OCI-LY7 (cell line): ENCODE results near the gene DDX54. TPM values are rescaled to one million over a fixed set of nuclear protein-coding genes. Genes with fewer than 3 reads are reported as not detected.

Experiments
- BruUV-seq: library from RNA; stranded (reverse); fragments of 400-500 nt; replicated peaks from 2 replicates; lab custom pipeline; 2021; lab: Mats Ljungman, UMichigan
- CTCF ChIA-PET: fragments of 300-600 bp; sonication (Branson Sonifier 250); formaldehyde crosslinking; loops from one replicate; lab custom pipeline; 2022; ENCODE audit warnings: antibody characterized with exemption; ENCODE audit not compliant: unreplicated experiment; lab: Charles Lee
- POLR2A ChIA-PET: fragments of 300-600 bp; sonication (Branson Sonifier 250); formaldehyde crosslinking; loops from one replicate; lab custom pipeline; 2022; ENCODE audit warnings: antibody characterized with exemption; lab: Charles Lee
- DNase-seq: peaks from one replicate; pipeline ENCODE4 v3.0.0-alpha.2; 2015; ENCODE audit warnings: low spot score
- H2AFZ ChIP-seq: fragments of 200-600 bp; sonication (generic), shearing (Covaris generic); 2 replicates; pipeline ENCODE4 v1.6.1; 2014; ENCODE audit warnings: mild to moderate bottlenecking, antibody characterized with exemption, low read length, moderate library complexity
- H3K27ac ChIP-seq: fragments of 200-600 bp; sonication (generic); 2 replicates; pipeline ENCODE4 v1.5.1; 2014; ENCODE audit warnings: mixed run types, low read depth, mild to moderate bottlenecking, moderate library complexity, low read length, inconsistent platforms; ENCODE audit not compliant: poor library complexity, severe bottlenecking
- H3K36me3 ChIP-seq: fragments of 200-600 bp; sonication (generic); 2 replicates; pipeline ENCODE4 v1.6.1; 2014; ENCODE audit warnings: mild to moderate bottlenecking, antibody characterized with exemption, low read length, moderate library complexity, mixed read lengths; ENCODE audit not compliant: insufficient read depth
- H3K4me1 ChIP-seq: fragments of 200-600 bp; sonication (generic); 2 replicates; pipeline ENCODE4 v1.5.1; 2014; ENCODE audit warnings: mild to moderate bottlenecking, low read length; ENCODE audit not compliant: insufficient read depth, poor library complexity, severe bottlenecking
- H3K4me2 ChIP-seq: fragments of 200-600 bp; sonication (generic); 2 replicates; pipeline ENCODE4 v1.6.1; 2014; ENCODE audit warnings: mild to moderate bottlenecking, low read length
- H3K4me3 ChIP-seq: fragments of 200-600 bp; sonication (generic); 2 replicates; pipeline ENCODE4 v1.5.1; 2014; ENCODE audit warnings: mild to moderate bottlenecking, low read depth, low read length; ENCODE audit not compliant: poor library complexity, severe bottlenecking
- H3K79me2 ChIP-seq: fragments of 200-600 bp; sonication (generic); 2 replicates; pipeline ENCODE4 v1.6.1; 2016; ENCODE audit warnings: low read depth, mild to moderate bottlenecking, low read length, moderate library complexity, mixed read lengths; ENCODE audit not compliant: insufficient read depth
- H3K9me2 ChIP-seq: fragments of 200-600 bp; sonication (generic); 2 replicates; pipeline ENCODE4 v1.6.1; 2016; ENCODE audit warnings: mild to moderate bottlenecking, low read length, mixed read lengths; ENCODE audit not compliant: insufficient read depth
- H3K9me3 ChIP-seq: fragments of 200-600 bp; sonication (generic); 2 replicates; pipeline ENCODE4 v1.6.1; 2014; ENCODE audit warnings: mild to moderate bottlenecking, mixed run types, low read length, mixed read lengths
- H4K20me1 ChIP-seq: fragments of 200-600 bp; sonication (generic); 2 replicates; pipeline ENCODE4 v1.6.1; 2014; ENCODE audit warnings: mild to moderate bottlenecking, antibody characterized with exemption, low read length, moderate library complexity, mixed read lengths; ENCODE audit not compliant: insufficient read depth
- EZH2phosphoT487 ChIP-seq: fragments of 200-600 bp; sonication (generic); IDR thresholded peaks from 2 replicates; pipeline ENCODE4 v1.6.1; 2018; ENCODE audit warnings: low read depth, borderline replicate concordance, mild to moderate bottlenecking, mixed run types, antibody characterized with exemption, low read length, moderate library complexity, mixed read lengths
- intact Hi-C: fragments of 100-400 bp; cut with micrococcal nuclease; formaldehyde crosslinking; loops from one replicate; pipeline ENCODE4 v1.10.0; 2022; ENCODE audit not compliant: unreplicated experiment
- total RNA-seq, 2 experiments: library from RNA; depleted of rRNA in 1 of 2; stranded (reverse); fragments of >200 nt in 1 of 2; shearing (Covaris generic) in 1 of 2; gene quantifications; 2 replicates each; pipeline ENCODE4 v1.2.3, GENCODE V29; 2014 to 2022
- TF ChIP-seq, protein P1 (sequence below): fragments of 200-600 bp; sonication (generic); conservative IDR thresholded peaks from 2 replicates; pipeline ENCODE4 v1.5.1; 2014; ENCODE audit warnings: mild to moderate bottlenecking, antibody characterized with exemption, low read length, moderate library complexity, mixed read lengths

DDX54 gene
- total RNA-seq, 2 experiments from 2014 or later, result 87.2 to 145 TPM

- ChIA-PET POLR2A (interaction anchor here (0.5 to 4.7 kb wide), 15 partner anchors 10 to 235 kb away, joined by 3 to 46 read pairs (median 4); no protein-coding TSS in a partner anchor), CTCF (interaction anchor here (0.6 to 1.7 kb wide), 4 partner anchors 9 to 59 kb away, joined by 3 to 10 read pairs (median 7); no protein-coding TSS in a partner anchor)
- no TSS peak for BruUV-seq
- TF ChIP-seq, protein P1, sequence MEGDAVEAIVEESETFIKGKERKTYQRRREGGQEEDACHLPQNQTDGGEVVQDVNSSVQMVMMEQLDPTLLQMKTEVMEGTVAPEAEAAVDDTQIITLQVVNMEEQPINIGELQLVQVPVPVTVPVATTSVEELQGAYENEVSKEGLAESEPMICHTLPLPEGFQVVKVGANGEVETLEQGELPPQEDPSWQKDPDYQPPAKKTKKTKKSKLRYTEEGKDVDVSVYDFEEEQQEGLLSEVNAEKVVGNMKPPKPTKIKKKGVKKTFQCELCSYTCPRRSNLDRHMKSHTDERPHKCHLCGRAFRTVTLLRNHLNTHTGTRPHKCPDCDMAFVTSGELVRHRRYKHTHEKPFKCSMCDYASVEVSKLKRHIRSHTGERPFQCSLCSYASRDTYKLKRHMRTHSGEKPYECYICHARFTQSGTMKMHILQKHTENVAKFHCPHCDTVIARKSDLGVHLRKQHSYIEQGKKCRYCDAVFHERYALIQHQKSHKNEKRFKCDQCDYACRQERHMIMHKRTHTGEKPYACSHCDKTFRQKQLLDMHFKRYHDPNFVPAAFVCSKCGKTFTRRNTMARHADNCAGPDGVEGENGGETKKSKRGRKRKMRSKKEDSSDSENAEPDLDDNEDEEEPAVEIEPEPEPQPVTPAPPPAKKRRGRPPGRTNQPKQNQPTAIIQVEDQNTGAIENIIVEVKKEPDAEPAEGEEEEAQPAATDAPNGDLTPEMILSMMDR, result no peak
- no peak for TF ChIP-seq EZH2phosphoT487
- Histone ChIP-seq H2AFZ (no peak overlapping the region), H3K27ac (peak overlapping the region; percentile 77), H3K4me2 (peak overlapping the region; percentile 89), H3K9me3 (no peaks in the 10 kb centered on the region), H3K4me1 (peaks cover 43% of the 10 kb centered on the region), H3K36me3 (peaks cover 92% of the 10 kb centered on the region), H4K20me1 (no peaks in the 10 kb centered on the region), H3K9me2 (no peaks in the 10 kb centered on the region), H3K4me3 (peak overlapping the region; percentile 48), H3K79me2 (peaks cover 12% of the 10 kb centered on the region; the same call in 1 of the 2 replicates)
- peak; percentile 56 for DNase-seq
- intact Hi-C loops, result no loop called here
Measured at GRCh38 chr12:113162102-113163029, 22.9 kb downstream of the DDX54 start.

DNA sequence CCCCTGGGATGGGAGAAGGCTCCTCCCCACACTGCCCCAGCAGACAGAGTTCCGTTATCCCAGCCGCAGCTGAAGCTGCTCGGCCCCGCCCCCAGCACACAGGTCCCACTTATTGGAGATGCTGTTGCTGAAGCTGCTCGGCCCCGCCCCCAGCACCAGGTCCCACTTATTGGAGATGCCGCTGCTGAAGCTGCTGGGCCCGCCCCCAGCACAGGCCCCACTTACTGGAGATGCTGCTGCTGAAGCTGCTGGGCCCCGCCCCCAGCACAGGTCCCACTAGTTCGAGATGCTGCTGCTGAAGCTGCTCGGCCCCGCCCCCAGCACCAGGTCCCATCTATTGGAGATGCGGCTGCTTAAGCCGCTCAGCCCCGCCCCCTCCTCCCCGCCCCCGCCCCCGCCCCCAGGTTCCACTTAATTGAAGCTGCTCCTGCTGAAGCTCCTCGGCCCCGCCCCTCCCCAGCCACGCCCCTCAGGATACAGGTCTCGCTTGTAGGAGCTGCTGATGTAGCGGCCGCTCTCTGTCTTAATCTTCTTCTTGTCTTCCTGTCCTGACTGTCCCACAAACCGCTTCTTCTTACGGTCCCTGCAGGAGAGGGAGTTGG is 23.8 kb downstream of the DDX54 start:
- Histone ChIP-seq H4K20me1 (no peaks in the 10 kb centered on the region), H3K36me3 (peaks cover 92% of the 10 kb centered on the region), H3K4me2 (peak overlapping the region; percentile 89), H3K9me2 (no peaks in the 10 kb centered on the region), H3K27ac (peak overlapping the region; percentile 77), H3K79me2 (peaks cover 17% of the 10 kb centered on the region; the same call in 1 of the 2 replicates), H3K9me3 (no peaks in the 10 kb centered on the region), H3K4me3 (peak overlapping the region; percentile 48), H3K4me1 (peaks cover 52% of the 10 kb centered on the region), H2AFZ (no peak overlapping the region)
- BruUV-seq, result no TSS peak
- ChIA-PET POLR2A (interaction anchor here (0.5 to 4.7 kb wide), 14 partner anchors 9 to 644 kb away, joined by 3 to 46 read pairs (median 4); partner anchors contain the start of gene OAS1), CTCF (interaction anchor here (0.6 to 1.7 kb wide), 7 partner anchors 8 to 168 kb away, joined by 3 to 10 read pairs (median 7); no protein-coding TSS in a partner anchor)
- DNase-seq, result peak; percentile 99
- intact Hi-C loops, result no loop called here
- TF ChIP-seq EZH2phosphoT487, result no peak
- TF ChIP-seq, protein P1, result no peak
